H1 (cell line): ENCODE results near the gene CPNE4. TPM values are rescaled to one million over a fixed set of nuclear protein-coding genes. Genes with fewer than 3 reads are reported as not detected.

Source experiments
- ATF2 ChIP-seq: IDR thresholded peaks from 2 replicates; pipeline ENCODE4 v1.6.1; 2012; ENCODE audit warnings: low read length, inconsistent platforms
- CHD7 ChIP-seq: fragments of 300-600 bp; sonication (generic); IDR thresholded peaks from 2 replicates; pipeline ENCODE4 v1.7.1; 2012; ENCODE audit warnings: low read length, moderate library complexity, mild to moderate bottlenecking, inconsistent platforms; ENCODE audit not compliant: insufficient replicate concordance
- TCF12 ChIP-seq: IDR thresholded peaks from 2 replicates; pipeline ENCODE4 v1.6.1; 2011; ENCODE audit warnings: low read depth, mild to moderate bottlenecking, low read length
- polyA plus RNA-seq, 7 experiments: library from polyadenylated mRNA; depleted of rRNA in 3 of 7; stranded (reverse) in 5 of 7; unstranded in 2 of 7; fragments of >200 nt in 5 of 7; fragments of 200-250 nt in 2 of 7; gene quantifications; 1 replicate in 5 of 7; 2 replicates in 1 of 7; 4 replicates in 1 of 7; pipeline versions ENCODE4 v1.2.1 to v1.2.3, GENCODE V29; 2011 to 2013; ENCODE audit warnings: missing spikeins in 2 of 7, mixed read lengths in 2 of 7
- total RNA-seq: library from RNA; stranded (reverse); fragmentation: NEBNext Ultra II Directional; extraction: Animal tissue kit (Norgen Biotek cat#: 25700); gene quantifications from 2 replicates; pipeline ENCODE4 v1.2.1, GENCODE V29; 2021

The CPNE4 gene
- total and polyA plus RNA-seq, 2 of the 8 experiments (the other 6 are each of a cell fraction or from before 2014, with no cell fraction given) = 0.82 to 3.8 TPM

- no peak for TF ChIP-seq TCF12
- no peak for TF ChIP-seq ATF2
- TF ChIP-seq CHD7 = no peak
Observed at GRCh38 chr3:131547585-131547984, 487.2 kb downstream of the CPNE4 start (continued).
